Fibroblast of villous mesenchyme (primary cell): ENCODE results near the gene ADAT2. TPM values are rescaled to one million over a fixed set of nuclear protein-coding genes. Genes with fewer than 3 reads are reported as not detected.

ENCODE experiments used
- DNase-seq: peaks from one replicate; pipeline ENCODE4 v3.0.0-alpha.2; 2010; ENCODE audit warnings: low read depth
- H3K4me3 ChIP-seq: 2 replicates; pipeline ENCODE4 v1.5.1; 2011; ENCODE audit warnings: low read depth, mild to moderate bottlenecking, low read length
- total RNA-seq: library from RNA; depleted of rRNA; stranded (reverse); fragments of >200 nt; gene quantifications from 2 replicates; pipeline ENCODE4 v1.2.3, GENCODE V29; 2012
- TF ChIP-seq, protein P1 (sequence below): IDR thresholded peaks from 2 replicates; pipeline ENCODE4 v1.5.1; 2012; ENCODE audit warnings: low read depth, mild to moderate bottlenecking, low read length; ENCODE audit not compliant: insufficient read depth

The ADAT2 gene
- 3.0 and 3.5 TPM in 2 replicates for total RNA-seq

GRCh38 chr6:143450453-143451371, at the start of gene ADAT2, which contains the start of gene PEX3:
Gene ADAT2, minus strand, starts transcription at chr6:143450695. Its CDS starts 37 bp downstream, at chr6:143450658.
Gene PEX3, plus strand, starts transcription at chr6:143450805. Its CDS starts 238 bp downstream, at chr6:143451043.
- TF ChIP-seq, protein P1, sequence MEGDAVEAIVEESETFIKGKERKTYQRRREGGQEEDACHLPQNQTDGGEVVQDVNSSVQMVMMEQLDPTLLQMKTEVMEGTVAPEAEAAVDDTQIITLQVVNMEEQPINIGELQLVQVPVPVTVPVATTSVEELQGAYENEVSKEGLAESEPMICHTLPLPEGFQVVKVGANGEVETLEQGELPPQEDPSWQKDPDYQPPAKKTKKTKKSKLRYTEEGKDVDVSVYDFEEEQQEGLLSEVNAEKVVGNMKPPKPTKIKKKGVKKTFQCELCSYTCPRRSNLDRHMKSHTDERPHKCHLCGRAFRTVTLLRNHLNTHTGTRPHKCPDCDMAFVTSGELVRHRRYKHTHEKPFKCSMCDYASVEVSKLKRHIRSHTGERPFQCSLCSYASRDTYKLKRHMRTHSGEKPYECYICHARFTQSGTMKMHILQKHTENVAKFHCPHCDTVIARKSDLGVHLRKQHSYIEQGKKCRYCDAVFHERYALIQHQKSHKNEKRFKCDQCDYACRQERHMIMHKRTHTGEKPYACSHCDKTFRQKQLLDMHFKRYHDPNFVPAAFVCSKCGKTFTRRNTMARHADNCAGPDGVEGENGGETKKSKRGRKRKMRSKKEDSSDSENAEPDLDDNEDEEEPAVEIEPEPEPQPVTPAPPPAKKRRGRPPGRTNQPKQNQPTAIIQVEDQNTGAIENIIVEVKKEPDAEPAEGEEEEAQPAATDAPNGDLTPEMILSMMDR = no peak
- H3K4me3 ChIP-seq = peak within 1 kb of the TSS; percentile 99
- peak; percentile 94 for DNase-seq

- DNase-seq = no peak
- TF ChIP-seq, protein P1 = no peak
- no peak overlapping the region for H3K4me3 ChIP-seq
These were observed 47.9 kb upstream of the ADAT2 start for GRCh38 chr6:143498428-143498827.

GRCh38 chr6:143496974-143497373, 46.5 kb upstream of the ADAT2 start:
- TF ChIP-seq, protein P1 = no peak
- DNase-seq = no peak
- no peak overlapping the region for H3K4me3 ChIP-seq

- no peak overlapping the region for H3K4me3 ChIP-seq
- TF ChIP-seq, protein P1 = no peak
- DNase-seq = no peak
These were observed 40.3 kb upstream of the ADAT2 start for GRCh38 chr6:143490775-143491174.

GRCh38 chr6:143490244-143490643, 39.7 kb upstream of the ADAT2 start:
- TF ChIP-seq, protein P1 = no peak
- DNase-seq = no peak

GRCh38 chr6:143486752-143487151, 36.3 kb upstream of the ADAT2 start:
- DNase-seq = no peak
- TF ChIP-seq, protein P1 = no peak
- no peak overlapping the region for H3K4me3 ChIP-seq

More at GRCh38 chr6:143490244-143490643, 39.7 kb upstream of the ADAT2 start:
- no peak overlapping the region for H3K4me3 ChIP-seq

DNA sequence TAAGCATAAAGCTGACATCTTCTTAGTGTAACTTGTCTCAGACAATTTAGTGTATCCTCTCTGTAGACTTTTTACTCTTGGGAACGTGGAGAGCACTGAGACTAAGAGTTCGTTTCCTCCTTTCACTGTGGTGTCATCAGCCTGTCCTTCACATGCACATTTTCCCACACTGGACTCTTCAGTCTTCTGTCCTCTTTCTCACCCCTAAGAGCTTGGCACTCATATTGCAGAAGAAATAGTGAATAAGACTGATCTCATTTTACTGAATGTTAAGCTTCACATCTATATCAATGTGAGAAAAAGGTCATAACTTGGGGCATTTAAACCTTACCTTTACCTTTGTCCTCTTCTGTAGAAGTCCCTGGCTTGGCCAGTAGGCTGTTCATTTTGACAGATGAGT, 35.5 kb upstream of the ADAT2 start:
- no peak overlapping the region for H3K4me3 ChIP-seq
- no peak for DNase-seq
- TF ChIP-seq, protein P1 = no peak
